H9 (cell line): ENCODE data around the gene NIPSNAP3A. TPM values are rescaled to one million over a fixed set of nuclear protein-coding genes. Genes with fewer than 3 reads are reported as not detected.

ENCODE experiments used
- DNase-seq: peaks from one replicate; pipeline ENCODE4 v3.0.0-alpha.2; 2017
- H2AFZ ChIP-seq: one replicate; pipeline ENCODE4 v1.6.1; 2013; ENCODE audit warnings: mild to moderate bottlenecking, low read length, control low read depth, moderate library complexity
- H2AK5ac ChIP-seq: 2 replicates; pipeline ENCODE4 v1.6.1; 2013; ENCODE audit warnings: low read length, control low read depth, mixed read lengths; ENCODE audit not compliant: insufficient read length
- H2BK120ac ChIP-seq: one replicate; pipeline ENCODE4 v1.6.1; 2013; ENCODE audit warnings: low read depth, mild to moderate bottlenecking, low read length, control low read depth, inconsistent platforms; ENCODE audit not compliant: poor library complexity, severe bottlenecking
- H2BK12ac ChIP-seq: 2 replicates; pipeline ENCODE4 v1.6.1; 2013; ENCODE audit warnings: low read length, control low read depth, mixed read lengths, low read depth; ENCODE audit not compliant: insufficient read length
- H2BK15ac ChIP-seq: 2 replicates; pipeline ENCODE4 v1.6.1; 2013; ENCODE audit warnings: low read depth, low read length, control low read depth
- H2BK20ac ChIP-seq: one replicate; pipeline ENCODE4 v1.6.1; 2013; ENCODE audit warnings: low read depth, mild to moderate bottlenecking, low read length, control low read depth, inconsistent platforms; ENCODE audit not compliant: poor library complexity, severe bottlenecking
- H2BK5ac ChIP-seq: 2 replicates; pipeline ENCODE4 v1.6.1; 2013; ENCODE audit warnings: low read length, control low read depth, mixed read lengths; ENCODE audit not compliant: insufficient read length
- H3K14ac ChIP-seq: 2 replicates; pipeline ENCODE4 v1.6.1; 2013; ENCODE audit warnings: low read length, control low read depth; ENCODE audit not compliant: insufficient read depth
- H3K18ac ChIP-seq: 2 replicates; pipeline ENCODE4 v1.6.1; 2013; ENCODE audit warnings: low read depth, mild to moderate bottlenecking, mixed read lengths, low read length, control low read depth; ENCODE audit not compliant: insufficient read length
- H3K23ac ChIP-seq: 2 replicates; pipeline ENCODE4 v1.6.1; 2013; ENCODE audit warnings: low read length, control low read depth, mixed read lengths, low read depth; ENCODE audit not compliant: insufficient read length
- H3K23me2 ChIP-seq: 2 replicates; pipeline ENCODE4 v1.6.1; 2013; ENCODE audit warnings: low read depth, mild to moderate bottlenecking, mixed read lengths, low read length, control low read depth; ENCODE audit not compliant: insufficient read length, poor library complexity, severe bottlenecking
- H3K27ac ChIP-seq: 2 replicates; pipeline ENCODE4 v1.5.1; 2013; ENCODE audit warnings: low read length, control low read depth, mixed read lengths, low read depth; ENCODE audit not compliant: insufficient read length
- H3K27me3 ChIP-seq: 2 replicates; pipeline ENCODE4 v1.6.1; 2013; ENCODE audit warnings: low read length, control low read depth, inconsistent platforms; ENCODE audit not compliant: insufficient read depth
- H3K4ac ChIP-seq: 2 replicates; pipeline ENCODE4 v1.6.1; 2013; ENCODE audit warnings: low read depth, mild to moderate bottlenecking, control low read depth, inconsistent platforms, low read length, moderate library complexity
- H3K4me1 ChIP-seq: 2 replicates; pipeline ENCODE4 v1.6.1; 2013; ENCODE audit warnings: low read length, control low read depth, inconsistent platforms; ENCODE audit not compliant: insufficient read depth
- H3K4me2 ChIP-seq: 2 replicates; pipeline ENCODE4 v1.6.1; 2013; ENCODE audit warnings: low read length, control low read depth, mixed read lengths; ENCODE audit not compliant: insufficient read length, insufficient read depth
- H3K56ac ChIP-seq: 2 replicates; pipeline ENCODE4 v1.6.1; 2013; ENCODE audit warnings: low read depth, mild to moderate bottlenecking, mixed read lengths, low read length, control low read depth; ENCODE audit not compliant: insufficient read length
- H3K79me1 ChIP-seq: 2 replicates; pipeline ENCODE4 v1.6.1; 2013; ENCODE audit warnings: low read depth, mild to moderate bottlenecking, moderate library complexity, low read length, control low read depth, inconsistent platforms; ENCODE audit not compliant: insufficient read depth, poor library complexity, severe bottlenecking
- H3K79me2 ChIP-seq: 2 replicates; pipeline ENCODE4 v1.6.1; 2013; ENCODE audit warnings: low read length, control low read depth, inconsistent platforms; ENCODE audit not compliant: insufficient read depth
- H3K9ac ChIP-seq: 2 replicates; pipeline ENCODE4 v1.6.1; 2013; ENCODE audit warnings: low read length, control low read depth, mixed read lengths; ENCODE audit not compliant: insufficient read length; ENCODE audit errors: extremely low read depth
- H3K9me3 ChIP-seq: one replicate; pipeline ENCODE4 v1.6.1; 2013; ENCODE audit warnings: low read depth, low read length, inconsistent platforms; ENCODE audit not compliant: control insufficient read depth
- H3T11ph ChIP-seq: one replicate; pipeline ENCODE4 v1.6.1; 2013; ENCODE audit warnings: mild to moderate bottlenecking, low read length, control low read depth, inconsistent platforms
- H4K20me1 ChIP-seq: one replicate; pipeline ENCODE4 v1.6.1; 2013; ENCODE audit not compliant: control insufficient read depth, insufficient read length, insufficient read depth
- H4K5ac ChIP-seq: 2 replicates; pipeline ENCODE4 v1.6.1; 2013; ENCODE audit warnings: low read depth, mild to moderate bottlenecking, mixed read lengths, low read length, control low read depth; ENCODE audit not compliant: insufficient read length
- H4K8ac ChIP-seq: replicated peaks from 2 replicates; pipeline ENCODE4 v1.6.1; 2013; ENCODE audit warnings: low read length, control low read depth, mixed read lengths, low read depth; ENCODE audit not compliant: insufficient read length
- H4K91ac ChIP-seq: 2 replicates; pipeline ENCODE4 v1.6.1; 2013; ENCODE audit warnings: low read depth, mild to moderate bottlenecking, moderate library complexity, mixed read lengths, low read length, control low read depth; ENCODE audit not compliant: insufficient read length
- H3K27ac Mint-ChIP-seq, 3 experiments: 2 replicates in 2 of 3; 3 replicates in 1 of 3; pipeline ENCODE4 v1.8.0; 2020 to 2021; ENCODE audit warnings: mixed read lengths in 3 of 3, mild to moderate bottlenecking in 1 of 3, moderate library complexity in 1 of 3
- H3K27me3 Mint-ChIP-seq: 2 replicates; pipeline ENCODE4 v1.8.0; 2021; ENCODE audit warnings: low read depth, mild to moderate bottlenecking, moderate library complexity, mixed read lengths
- H3K36me3 Mint-ChIP-seq, 3 experiments: 2 replicates in 2 of 3; 3 replicates in 1 of 3; pipeline ENCODE4 v1.8.0; 2020 to 2021; ENCODE audit warnings: low read depth in 3 of 3, mixed read lengths in 3 of 3; ENCODE audit not compliant: insufficient read depth in 1 of 3
- H3K4me1 Mint-ChIP-seq, 2 experiments: 2 replicates each; pipeline ENCODE4 v1.8.0; 2020; ENCODE audit warnings: mixed read lengths in 2 of 2
- H3K4me3 Mint-ChIP-seq, 2 experiments: 2 replicates in 1 of 2; 3 replicates in 1 of 2; pipeline ENCODE4 v1.8.0; 2020 to 2021; ENCODE audit warnings: mild to moderate bottlenecking in 2 of 2, mixed read lengths in 2 of 2, moderate library complexity in 1 of 2
- H3K9me3 Mint-ChIP-seq, 2 experiments: 2 replicates in 1 of 2; 3 replicates in 1 of 2; pipeline ENCODE4 v1.8.0; 2020; ENCODE audit warnings: mild to moderate bottlenecking in 2 of 2, mixed read lengths in 2 of 2, moderate library complexity in 1 of 2
- WGBS: extraction: QIAGEN DNeasy Blood & Tissue Kit; methylation state at CpG from one replicate; pipeline ENCODE4 v1.1.7; 2013; ENCODE audit warnings: missing lambda C conversion rate, low lambda C conversion rate, mixed read lengths; ENCODE audit not compliant: insufficient read length; ENCODE audit errors: extremely low coverage; 5-methylcytosine and 5-hydroxymethylcytosine counted together
- total RNA-seq: library from RNA; stranded (reverse); gene quantifications from 2 replicates; pipeline ENCODE4 v1.2.1, GENCODE V29; 2021
- TF ChIP-seq, protein P1 (sequence below): fragments of 200-600 bp; sonication (generic); conservative IDR thresholded peaks from 3 replicates; pipeline ENCODE4 v1.8.0; 2021; ENCODE audit warnings: antibody characterized with exemption, mild to moderate bottlenecking

The NIPSNAP3A gene
- total RNA-seq, 1 experiment from 2014 or later = 13.9 TPM

DNA sequence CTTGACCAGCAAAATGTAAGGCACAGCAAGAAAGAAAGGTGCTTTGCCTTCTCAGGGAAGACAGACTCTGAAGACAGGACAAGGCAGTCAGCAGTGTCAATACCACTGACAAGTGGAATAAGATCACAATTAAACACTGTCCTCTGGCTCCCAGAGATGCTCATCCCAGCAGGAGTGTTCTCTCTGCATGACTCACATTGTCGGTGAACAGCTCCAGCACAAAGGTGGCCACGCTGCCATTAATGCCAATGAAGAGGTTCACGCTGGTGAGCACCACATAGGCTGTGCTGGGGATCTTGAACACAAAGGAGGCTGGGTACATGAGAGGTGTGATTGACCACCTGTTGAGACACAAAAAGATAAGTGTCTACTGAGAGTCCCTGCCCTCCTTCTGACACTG is 48.4 kb downstream of the NIPSNAP3A start:
- H2BK15ac ChIP-seq = no peak overlapping the region
- H3K23me2 ChIP-seq = no peaks in the 10 kb centered on the region
- peaks cover 0 to 62% (median 60%) of the 10 kb centered on the region in 3 experiments; a peak in 5 of 7 replicates for H3K36me3 Mint-ChIP-seq
- no peaks in the 10 kb centered on the region for H3K9me3 ChIP-seq
- H3K4me1 ChIP-seq = no peaks in the 10 kb centered on the region
- no peaks in the 10 kb centered on the region for H3K27me3 Mint-ChIP-seq
- H4K91ac ChIP-seq = no peak overlapping the region
- H3K56ac ChIP-seq = no peak overlapping the region
- no peak overlapping the region for H4K5ac ChIP-seq
- H3K4ac ChIP-seq = no peak overlapping the region
- H3K4me3 Mint-ChIP-seq = no peak overlapping the region
- H3K27ac Mint-ChIP-seq = no peak overlapping the region
- H2BK12ac ChIP-seq = no peak overlapping the region
- H3K27ac ChIP-seq = no peak overlapping the region
- H3K9me3 Mint-ChIP-seq = no peaks in the 10 kb centered on the region
- H3K4me2 ChIP-seq = no peak overlapping the region
- no peaks in the 10 kb centered on the region for H3K27me3 ChIP-seq
- H3K9ac ChIP-seq = no peak overlapping the region
- no peak overlapping the region for H2BK120ac ChIP-seq
- no peak overlapping the region for H3K14ac ChIP-seq
- no peaks in the 10 kb centered on the region for H3K79me1 ChIP-seq
- H3K18ac ChIP-seq = no peak overlapping the region
- H2AK5ac ChIP-seq = no peak overlapping the region
- no peaks in the 10 kb centered on the region for H3K79me2 ChIP-seq
- no peaks in the 10 kb centered on the region for H3K4me1 Mint-ChIP-seq
- H3T11ph ChIP-seq = no peak overlapping the region
- H2AFZ ChIP-seq = no peak overlapping the region
- no peak overlapping the region for H2BK20ac ChIP-seq
- H2BK5ac ChIP-seq = no peak overlapping the region
- WGBS = no CpG with 5 or more reads among the region's 3 CpGs
- H4K20me1 ChIP-seq = no peaks in the 10 kb centered on the region
- no peak for DNase-seq
- TF ChIP-seq, protein P1, sequence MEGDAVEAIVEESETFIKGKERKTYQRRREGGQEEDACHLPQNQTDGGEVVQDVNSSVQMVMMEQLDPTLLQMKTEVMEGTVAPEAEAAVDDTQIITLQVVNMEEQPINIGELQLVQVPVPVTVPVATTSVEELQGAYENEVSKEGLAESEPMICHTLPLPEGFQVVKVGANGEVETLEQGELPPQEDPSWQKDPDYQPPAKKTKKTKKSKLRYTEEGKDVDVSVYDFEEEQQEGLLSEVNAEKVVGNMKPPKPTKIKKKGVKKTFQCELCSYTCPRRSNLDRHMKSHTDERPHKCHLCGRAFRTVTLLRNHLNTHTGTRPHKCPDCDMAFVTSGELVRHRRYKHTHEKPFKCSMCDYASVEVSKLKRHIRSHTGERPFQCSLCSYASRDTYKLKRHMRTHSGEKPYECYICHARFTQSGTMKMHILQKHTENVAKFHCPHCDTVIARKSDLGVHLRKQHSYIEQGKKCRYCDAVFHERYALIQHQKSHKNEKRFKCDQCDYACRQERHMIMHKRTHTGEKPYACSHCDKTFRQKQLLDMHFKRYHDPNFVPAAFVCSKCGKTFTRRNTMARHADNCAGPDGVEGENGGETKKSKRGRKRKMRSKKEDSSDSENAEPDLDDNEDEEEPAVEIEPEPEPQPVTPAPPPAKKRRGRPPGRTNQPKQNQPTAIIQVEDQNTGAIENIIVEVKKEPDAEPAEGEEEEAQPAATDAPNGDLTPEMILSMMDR = no peak
- no peak overlapping the region for H3K23ac ChIP-seq
- H4K8ac ChIP-seq = no peak overlapping the region
